K562 (cell line): ENCODE data around the gene SNRPA. TPM values are rescaled to one million over a fixed set of nuclear protein-coding genes. Genes with fewer than 3 reads are reported as not detected.

ENCODE experiments used
- BRF1 ChIP-seq: IDR thresholded peaks from 3 replicates; pipeline ENCODE4 v1.6.1; 2011; ENCODE audit warnings: borderline replicate concordance, mild to moderate bottlenecking; ENCODE audit not compliant: insufficient read length; ENCODE audit errors: extremely low read depth
- CBX5 ChIP-seq: IDR thresholded peaks from 2 replicates; pipeline ENCODE4 v1.6.1; 2014; ENCODE audit warnings: low read depth, borderline replicate concordance
- CHCHD3 ChIP-seq: fragments of 250-450 bp; sonication (Bioruptor Pico); IDR thresholded peaks from 2 replicates; pipeline ENCODE4 v2.1.2; 2022; ENCODE audit warnings: mild to moderate bottlenecking
- GABPB1 ChIP-seq: sonication (generic); formaldehyde crosslinking; IDR thresholded peaks from 2 replicates; pipeline ENCODE4 v1.8.0; 2022; ENCODE audit warnings: mild to moderate bottlenecking, missing genetic modification reagents
- KDM2B ChIP-seq: fragments of 250-450 bp; sonication (Bioruptor Pico); IDR thresholded peaks from 2 replicates; pipeline ENCODE4 v1.8.0; 2021; ENCODE audit warnings: mild to moderate bottlenecking, moderate library complexity
- RB1 ChIP-seq: fragments of 450-650 bp; IDR thresholded peaks from 2 replicates; pipeline ENCODE4 v1.6.1; 2017; ENCODE audit warnings: low read depth, mild to moderate bottlenecking
- RFX1 ChIP-seq: fragments of 450-650 bp; IDR thresholded peaks from 2 replicates; pipeline ENCODE4 v1.6.1; 2016; ENCODE audit warnings: mild to moderate bottlenecking, moderate library complexity
- RHOXF2B ChIP-seq: fragments of 250-450 bp; sonication (Bioruptor Pico); conservative IDR thresholded peaks from 2 replicates; pipeline ENCODE4 v1.5.1; 2021
- SNIP1 ChIP-seq: fragments of 450-650 bp; IDR thresholded peaks from 2 replicates; pipeline ENCODE4 v1.7.1; 2017; ENCODE audit warnings: low read depth, mild to moderate bottlenecking
- SUPT5H ChIP-seq: fragments of 450-650 bp; IDR thresholded peaks from 2 replicates; pipeline ENCODE4 v1.6.1; 2016
- TGIF2 ChIP-seq: sonication (generic); formaldehyde crosslinking; IDR thresholded peaks from 2 replicates; pipeline ENCODE4 v1.8.1; 2022; ENCODE audit warnings: mild to moderate bottlenecking, missing genetic modification reagents, moderate library complexity
- ZMIZ1 ChIP-seq, 2 experiments: fragments of 150-350 bp in 1 of 2; IDR thresholded peaks; 2 replicates each; pipeline ENCODE4 v1.6.1; 2012 to 2016; ENCODE audit warnings: low read depth in 2 of 2, low read length in 2 of 2, mild to moderate bottlenecking in 1 of 2, moderate library complexity in 1 of 2
- ZNF41 ChIP-seq: fragments of 250-450 bp; sonication (Bioruptor Pico); conservative IDR thresholded peaks from 2 replicates; pipeline ENCODE4 v1.4.0; 2020; ENCODE audit warnings: mild to moderate bottlenecking
- ZNF586 ChIP-seq: fragments of 450-650 bp; formaldehyde crosslinking; conservative IDR thresholded peaks from 2 replicates; pipeline ENCODE4 v1.4.0; 2020; ENCODE audit warnings: mild to moderate bottlenecking, moderate library complexity
- ZNF668 ChIP-seq: fragments of 250-450 bp; sonication (Bioruptor Pico); IDR thresholded peaks from 2 replicates; pipeline ENCODE4 v1.8.0; 2022; ENCODE audit warnings: mild to moderate bottlenecking, inconsistent platforms
- ZNF77 ChIP-seq: fragments of 250-450 bp; sonication (Bioruptor Pico); IDR thresholded peaks from 2 replicates; pipeline ENCODE4 v1.5.0; 2020
- polyA plus RNA-seq, 8 experiments: library from polyadenylated mRNA; depleted of rRNA in 4 of 8; stranded (reverse) in 5 of 8; unstranded in 3 of 8; fragments of >200 nt; fragmentation: Nextera tagmentation in 2 of 8; fragmentation: Illumina TruSeq in 1 of 8; extraction: Ambion mirVana in 2 of 8; extraction: Trizol in 1 of 8; gene quantifications; 2 replicates each; pipeline versions ENCODE4 v1.2.1 to v1.2.3, GENCODE V29; 2011 to 2014; ENCODE audit warnings: inconsistent platforms in 1 of 8, missing spikeins in 1 of 8
- total RNA-seq, 7 experiments: library from RNA; depleted of rRNA in 6 of 7; stranded (reverse); fragments of >200 nt in 6 of 7; fragmentation: Illumina TruSeq in 2 of 7; extraction: Trizol in 2 of 7; gene quantifications; 2 replicates each; pipeline versions ENCODE4 v1.2.1 to v1.2.3, GENCODE V29; 2011 to 2021; ENCODE audit warnings: low replicate concordance in 1 of 7
- TF ChIP-seq, protein P1 (sequence below), 2 experiments: fragments of 450-650 bp in 1 of 2; sonication (generic) in 1 of 2; formaldehyde crosslinking in 1 of 2; IDR thresholded peaks in 1 of 2; conservative IDR thresholded peaks in 1 of 2; 2 replicates each; pipeline versions ENCODE4 v1.6.1 to v1.8.1; 2016 to 2023; ENCODE audit warnings: mild to moderate bottlenecking in 2 of 2, moderate library complexity in 2 of 2, inconsistent platforms in 1 of 2, missing genetic modification reagents in 1 of 2
- TF ChIP-seq, protein P2 (sequence below): sonication (generic); formaldehyde crosslinking; IDR thresholded peaks from 2 replicates; pipeline ENCODE4 v1.8.1; 2022; ENCODE audit warnings: missing genetic modification reagents
- TF ChIP-seq, protein P3 (sequence below): sonication (generic); formaldehyde crosslinking; IDR thresholded peaks from 2 replicates; pipeline ENCODE4 v1.8.1; 2023; ENCODE audit warnings: mild to moderate bottlenecking, missing genetic modification reagents
- TF ChIP-seq, protein P4 (sequence below): fragments of 450-650 bp; formaldehyde crosslinking; IDR thresholded peaks from 2 replicates; pipeline ENCODE4 v1.4.0; 2020; ENCODE audit warnings: mild to moderate bottlenecking, moderate library complexity

Gene SNRPA
- total and polyA plus RNA-seq, 9 of the 15 experiments (the other 6 are each of a cell fraction or from before 2014, with no cell fraction given) = 16.3 to 311 (median 193) TPM

DNA sequence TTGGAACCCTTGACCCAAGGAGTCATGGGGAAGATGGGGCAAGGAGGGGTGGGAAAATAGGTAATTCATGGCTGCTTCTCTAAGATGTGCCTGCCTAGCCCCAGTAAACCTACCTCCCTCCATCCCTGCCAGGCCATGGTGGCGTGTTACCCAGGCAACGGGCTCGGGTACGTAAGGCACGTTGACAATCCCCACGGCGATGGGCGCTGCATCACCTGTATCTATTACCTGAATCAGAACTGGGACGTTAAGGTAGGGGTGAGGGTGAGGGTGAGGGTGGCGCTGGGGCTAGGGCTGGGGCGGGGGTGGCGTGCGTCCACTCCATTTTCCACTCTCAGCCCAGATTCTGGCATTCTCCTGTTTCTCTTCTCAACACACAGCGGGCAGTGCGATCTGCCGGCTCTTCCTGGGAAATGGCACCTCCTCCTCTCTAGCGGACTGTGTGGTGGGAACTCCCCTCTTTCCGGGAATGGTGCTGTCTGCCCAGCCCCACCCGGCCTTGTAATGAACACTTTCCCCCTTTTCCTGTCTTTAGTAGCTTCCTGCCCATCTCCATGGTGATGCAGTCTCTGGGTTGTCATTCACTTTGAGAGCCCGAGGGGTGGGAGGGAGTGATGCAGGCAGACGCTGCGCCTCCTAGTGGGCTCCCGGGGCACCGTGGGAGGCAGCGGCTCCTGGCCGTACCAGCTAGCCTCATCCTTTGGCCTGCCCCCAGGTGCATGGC, 55.6 kb downstream of the SNRPA start (continued):
- TF ChIP-seq, protein P1, sequence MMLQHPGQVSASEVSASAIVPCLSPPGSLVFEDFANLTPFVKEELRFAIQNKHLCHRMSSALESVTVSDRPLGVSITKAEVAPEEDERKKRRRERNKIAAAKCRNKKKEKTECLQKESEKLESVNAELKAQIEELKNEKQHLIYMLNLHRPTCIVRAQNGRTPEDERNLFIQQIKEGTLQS (IDR thresholded peaks at IDR 0.05) = 0 out of 2 replicates have a peak, but pooled peaks have one; percentile 20
- TF ChIP-seq, protein P1 (CRISPR knock-in tag; conservative IDR thresholded peaks at IDR 0.05) = no peak
- TF ChIP-seq GABPB1 (CRISPR knock-in tag) (peak; percentile 55; the same call in 1 of the 2 replicates), RHOXF2B (CRISPR knock-in tag) (no peak), ZNF668 (no peak), ZNF77 (CRISPR knock-in tag) (no peak), ZMIZ1 (IDR thresholded peaks at IDR 0.05; ENCODE audit: low read depth in 2 of 2, low read length in 2 of 2) (no peak), SUPT5H (no peak), ZNF41 (CRISPR knock-in tag) (no peak), CHCHD3 (CRISPR knock-in tag) (no peak), RB1 (no peak; the same call in 1 of the 2 replicates), TGIF2 (CRISPR knock-in tag) (no peak), SNIP1 (no peak), RFX1 (peak; percentile 90), CBX5 (no peak), BRF1 (no peak), KDM2B (CRISPR knock-in tag) (no peak), ZNF586 (CRISPR knock-in tag) (no peak)
- TF ChIP-seq, protein P2, sequence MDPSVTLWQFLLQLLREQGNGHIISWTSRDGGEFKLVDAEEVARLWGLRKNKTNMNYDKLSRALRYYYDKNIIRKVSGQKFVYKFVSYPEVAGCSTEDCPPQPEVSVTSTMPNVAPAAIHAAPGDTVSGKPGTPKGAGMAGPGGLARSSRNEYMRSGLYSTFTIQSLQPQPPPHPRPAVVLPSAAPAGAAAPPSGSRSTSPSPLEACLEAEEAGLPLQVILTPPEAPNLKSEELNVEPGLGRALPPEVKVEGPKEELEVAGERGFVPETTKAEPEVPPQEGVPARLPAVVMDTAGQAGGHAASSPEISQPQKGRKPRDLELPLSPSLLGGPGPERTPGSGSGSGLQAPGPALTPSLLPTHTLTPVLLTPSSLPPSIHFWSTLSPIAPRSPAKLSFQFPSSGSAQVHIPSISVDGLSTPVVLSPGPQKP = no peak
- TF ChIP-seq, protein P3, sequence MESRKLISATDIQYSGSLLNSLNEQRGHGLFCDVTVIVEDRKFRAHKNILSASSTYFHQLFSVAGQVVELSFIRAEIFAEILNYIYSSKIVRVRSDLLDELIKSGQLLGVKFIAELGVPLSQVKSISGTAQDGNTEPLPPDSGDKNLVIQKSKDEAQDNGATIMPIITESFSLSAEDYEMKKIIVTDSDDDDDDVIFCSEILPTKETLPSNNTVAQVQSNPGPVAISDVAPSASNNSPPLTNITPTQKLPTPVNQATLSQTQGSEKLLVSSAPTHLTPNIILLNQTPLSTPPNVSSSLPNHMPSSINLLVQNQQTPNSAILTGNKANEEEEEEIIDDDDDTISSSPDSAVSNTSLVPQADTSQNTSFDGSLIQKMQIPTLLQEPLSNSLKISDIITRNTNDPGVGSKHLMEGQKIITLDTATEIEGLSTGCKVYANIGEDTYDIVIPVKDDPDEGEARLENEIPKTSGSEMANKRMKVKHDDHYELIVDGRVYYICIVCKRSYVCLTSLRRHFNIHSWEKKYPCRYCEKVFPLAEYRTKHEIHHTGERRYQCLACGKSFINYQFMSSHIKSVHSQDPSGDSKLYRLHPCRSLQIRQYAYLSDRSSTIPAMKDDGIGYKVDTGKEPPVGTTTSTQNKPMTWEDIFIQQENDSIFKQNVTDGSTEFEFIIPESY (CRISPR knock-in tag) = peak; percentile 100
- TF ChIP-seq, protein P4, sequence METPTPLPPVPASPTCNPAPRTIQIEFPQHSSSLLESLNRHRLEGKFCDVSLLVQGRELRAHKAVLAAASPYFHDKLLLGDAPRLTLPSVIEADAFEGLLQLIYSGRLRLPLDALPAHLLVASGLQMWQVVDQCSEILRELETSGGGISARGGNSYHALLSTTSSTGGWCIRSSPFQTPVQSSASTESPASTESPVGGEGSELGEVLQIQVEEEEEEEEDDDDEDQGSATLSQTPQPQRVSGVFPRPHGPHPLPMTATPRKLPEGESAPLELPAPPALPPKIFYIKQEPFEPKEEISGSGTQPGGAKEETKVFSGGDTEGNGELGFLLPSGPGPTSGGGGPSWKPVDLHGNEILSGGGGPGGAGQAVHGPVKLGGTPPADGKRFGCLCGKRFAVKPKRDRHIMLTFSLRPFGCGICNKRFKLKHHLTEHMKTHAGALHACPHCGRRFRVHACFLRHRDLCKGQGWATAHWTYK (CRISPR knock-in tag) = no peak; the same call in 1 of the 2 replicates
